Measurements from ENCODE around the gene ZNF496. TPM values are rescaled to one million over a fixed set of nuclear protein-coding genes. Genes with fewer than 3 reads are reported as not detected.

Gene ZNF496
- total and polyA plus RNA-seq, 9 donors: 19.3 to 53.8 (median 40.0) TPM

DNA sequence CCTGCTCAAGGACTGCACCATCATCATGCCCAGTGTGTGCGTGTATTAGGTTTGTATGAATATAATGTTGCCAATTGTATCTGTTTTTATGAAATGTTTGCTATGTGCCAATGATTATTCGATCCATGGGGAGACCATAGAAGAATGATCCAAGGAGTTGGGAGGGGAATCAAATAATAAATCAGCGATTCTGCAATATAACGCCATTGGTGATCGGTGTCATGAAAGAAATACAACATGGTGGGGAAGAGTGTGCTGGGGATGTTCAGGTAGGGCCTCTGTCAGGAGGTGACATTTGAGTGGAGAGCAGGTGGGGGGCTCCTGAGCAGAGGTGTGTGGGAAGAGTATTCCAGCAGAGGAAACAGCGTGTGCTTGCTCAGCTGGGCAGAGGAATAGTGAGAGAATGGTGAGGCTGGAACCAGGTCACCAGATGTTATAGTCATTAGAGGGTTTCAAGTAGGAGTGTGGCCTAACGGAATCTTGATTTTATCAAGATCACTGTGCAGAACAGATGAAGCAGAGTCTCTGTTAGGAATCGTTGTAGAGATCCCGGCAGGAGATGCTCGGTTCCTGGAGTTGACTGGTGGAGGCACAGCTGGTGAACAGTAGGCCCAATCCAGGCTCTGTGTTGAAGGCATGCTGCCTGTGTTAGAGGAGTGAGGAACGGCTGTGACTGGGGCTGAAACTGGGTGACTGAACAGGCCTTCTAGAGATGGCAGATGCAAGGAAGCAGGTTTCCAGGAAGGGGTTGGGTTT, 2.9 kb upstream of the ZNF496 start:
- 82 to 91% (median 86%) methylated on average over 11 of the region's 11 CpGs for WGBS, 3 donors
- DNase-seq: no peak
- H3K9me3 ChIP-seq: no peaks in the 10 kb centered on the region
- no peaks in the 10 kb centered on the region for H3K27me3 ChIP-seq
- peaks cover 15% of the 10 kb centered on the region for H3K4me1 ChIP-seq (ENCODE audit: insufficient read depth)
- H3K4me3 ChIP-seq: no peak overlapping the region
- no peak for TF ChIP-seq EP300 (IDR thresholded peaks at IDR 0.05)
- no peaks in the 10 kb centered on the region for H3K36me3 ChIP-seq
- intact Hi-C loops (cut with DNase I): loop anchor here in 1 of 4 donors (5.0 kb wide), 1 partner anchor 38 kb away; no protein-coding TSS in a partner anchor
- no peak overlapping the region for H3K27ac ChIP-seq

DNA sequence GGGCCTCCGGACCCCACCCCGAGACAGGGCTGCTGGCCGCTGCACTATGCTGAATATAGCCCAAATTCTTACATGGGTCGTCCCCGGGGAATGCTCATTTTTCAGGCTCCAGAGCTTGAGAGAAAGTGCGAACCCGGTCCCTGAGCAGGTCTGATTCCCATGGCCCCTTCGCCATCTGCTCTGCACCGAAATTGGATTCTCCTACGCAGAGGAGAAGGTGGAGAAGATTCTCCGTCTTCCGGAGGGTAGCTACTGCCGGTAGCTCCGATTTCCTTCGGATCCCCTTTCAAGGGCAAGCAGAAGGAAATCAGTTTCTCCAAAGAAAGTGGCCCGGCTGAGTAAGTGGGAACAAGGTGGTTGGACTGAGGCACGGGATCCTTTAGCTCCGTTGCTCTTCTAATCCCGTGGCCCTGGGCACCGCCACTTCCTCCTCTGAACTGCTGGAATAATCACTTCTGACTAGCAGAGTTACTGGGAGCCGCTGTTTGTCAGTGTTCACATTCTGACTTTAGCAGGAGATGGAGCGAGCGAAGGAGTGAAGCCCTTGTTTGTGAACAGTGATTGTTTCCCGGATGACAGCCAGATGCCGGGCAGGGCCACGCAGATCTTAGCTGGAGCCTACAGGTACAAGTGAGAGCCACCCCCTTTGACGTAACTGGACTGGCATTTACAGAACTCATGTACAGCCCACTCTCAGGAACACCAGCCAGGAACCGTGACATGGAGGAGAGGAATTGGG, 1.1 kb upstream of the ZNF496 start:
- Histone ChIP-seq H3K9me3 (no peaks in the 10 kb centered on the region), H3K4me3 (peak overlapping the region; percentile 82), H3K4me1 (ENCODE audit: insufficient read depth) (peaks cover 14% of the 10 kb centered on the region), H3K36me3 (no peaks in the 10 kb centered on the region), H3K27ac (peak overlapping the region; percentile 80 to 97), H3K27me3 (no peaks in the 10 kb centered on the region)
- intact Hi-C loops (cut with DNase I): loop anchor here in 1 of 4 donors (5.0 kb wide), 1 partner anchor 40 kb away; no protein-coding TSS in a partner anchor
- peak in 1 of 5 donors; percentile 26 for DNase-seq
- 8 to 12% (median 9%) methylated on average over 28 of the region's 28 CpGs for WGBS, 3 donors
- peak; percentile 5 for TF ChIP-seq POLR2A (IDR thresholded peaks at IDR 0.05)
- TF ChIP-seq, protein P1, sequence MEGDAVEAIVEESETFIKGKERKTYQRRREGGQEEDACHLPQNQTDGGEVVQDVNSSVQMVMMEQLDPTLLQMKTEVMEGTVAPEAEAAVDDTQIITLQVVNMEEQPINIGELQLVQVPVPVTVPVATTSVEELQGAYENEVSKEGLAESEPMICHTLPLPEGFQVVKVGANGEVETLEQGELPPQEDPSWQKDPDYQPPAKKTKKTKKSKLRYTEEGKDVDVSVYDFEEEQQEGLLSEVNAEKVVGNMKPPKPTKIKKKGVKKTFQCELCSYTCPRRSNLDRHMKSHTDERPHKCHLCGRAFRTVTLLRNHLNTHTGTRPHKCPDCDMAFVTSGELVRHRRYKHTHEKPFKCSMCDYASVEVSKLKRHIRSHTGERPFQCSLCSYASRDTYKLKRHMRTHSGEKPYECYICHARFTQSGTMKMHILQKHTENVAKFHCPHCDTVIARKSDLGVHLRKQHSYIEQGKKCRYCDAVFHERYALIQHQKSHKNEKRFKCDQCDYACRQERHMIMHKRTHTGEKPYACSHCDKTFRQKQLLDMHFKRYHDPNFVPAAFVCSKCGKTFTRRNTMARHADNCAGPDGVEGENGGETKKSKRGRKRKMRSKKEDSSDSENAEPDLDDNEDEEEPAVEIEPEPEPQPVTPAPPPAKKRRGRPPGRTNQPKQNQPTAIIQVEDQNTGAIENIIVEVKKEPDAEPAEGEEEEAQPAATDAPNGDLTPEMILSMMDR (IDR thresholded peaks at IDR 0.05): no peak

DNA sequence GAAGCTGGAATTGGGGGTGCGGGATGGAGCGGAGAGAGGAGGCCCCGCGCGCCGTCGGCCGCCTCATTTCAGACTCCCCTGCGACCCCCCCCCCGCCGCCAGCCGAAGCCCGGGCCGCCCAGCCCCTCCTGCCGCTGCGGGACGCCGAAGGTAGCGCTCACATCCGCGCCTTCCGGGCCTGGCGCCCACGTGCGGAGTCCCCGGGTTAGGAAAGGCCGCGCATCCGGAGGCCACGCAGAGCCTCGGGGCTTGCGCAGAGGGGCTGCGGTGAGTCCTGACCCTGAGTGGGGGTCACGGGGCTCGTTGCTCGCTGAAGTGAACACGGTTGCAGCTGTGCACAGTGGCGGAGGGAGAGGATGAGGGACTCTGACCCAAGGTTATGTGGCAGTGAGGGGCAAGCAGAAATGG, 552 bp upstream of the ZNF496 start:
- 0 to 1% (median 0%) methylated on average over 27 to 38 of the region's 38 CpGs for WGBS, 3 donors
- Histone ChIP-seq H3K36me3 (no peaks in the 10 kb centered on the region), H3K9me3 (no peaks in the 10 kb centered on the region), H3K4me1 (ENCODE audit: insufficient read depth) (peaks cover 9% of the 10 kb centered on the region), H3K4me3 (peak overlapping the region; percentile 82), H3K27ac (peak overlapping the region; percentile 80 to 97), H3K27me3 (no peaks in the 10 kb centered on the region)
- DNase-seq: peak; percentile 59 to 78 (median 74)
- intact Hi-C loops (cut with DNase I): loop anchor here in 1 of 4 donors (5.0 kb wide), 1 partner anchor 40 kb away; no protein-coding TSS in a partner anchor
- TF ChIP-seq EP300 (IDR thresholded peaks at IDR 0.05) (no peak), POLR2A (IDR thresholded peaks at IDR 0.05) (no peak)
- TF ChIP-seq, protein P1 (IDR thresholded peaks at IDR 0.05): no peak

DNA sequence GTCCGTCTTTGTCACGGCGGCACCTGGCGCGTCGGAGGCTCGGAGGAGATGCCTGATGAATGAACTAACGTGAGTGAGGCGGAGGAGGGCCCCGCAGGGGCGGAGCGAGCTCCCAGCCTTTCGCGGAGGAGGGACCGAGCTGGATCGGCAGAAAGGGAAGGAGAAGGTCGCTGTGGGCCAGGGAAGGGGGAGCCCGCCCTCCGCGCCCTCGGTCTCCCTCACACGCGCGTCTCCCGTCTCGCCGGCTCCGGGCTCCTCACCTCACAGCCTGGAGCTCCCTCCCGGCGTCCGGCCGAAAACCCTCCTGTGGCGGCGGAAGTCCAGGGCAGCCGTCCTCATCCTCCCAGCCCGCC, 519 bp downstream of the ZNF496 start:
- Histone ChIP-seq H3K27me3 (no peaks in the 10 kb centered on the region), H3K9me3 (no peaks in the 10 kb centered on the region), H3K4me3 (peak overlapping the region; percentile 82), H3K36me3 (no peaks in the 10 kb centered on the region), H3K4me1 (ENCODE audit: insufficient read depth) (peaks cover 9% of the 10 kb centered on the region), H3K27ac (peak overlapping the region; percentile 80 to 97)
- WGBS, 3 donors: 0% methylated on average over 34 to 36 of the region's 36 CpGs
- DNase-seq: peak; percentile 74 to 84 (median 79)
- intact Hi-C loops (cut with DNase I): loop anchor here in 1 of 4 donors (5.0 kb wide), 1 partner anchor 41 kb away; no protein-coding TSS in a partner anchor
- TF ChIP-seq EP300 (IDR thresholded peaks at IDR 0.05) (no peak), POLR2A (IDR thresholded peaks at IDR 0.05) (peak; percentile 40)
- TF ChIP-seq, protein P1 (IDR thresholded peaks at IDR 0.05): no peak
